Endothelial cell of umbilical vein (primary cell): ENCODE results near the gene KCNK1. TPM values are rescaled to one million over a fixed set of nuclear protein-coding genes. Genes with fewer than 3 reads are reported as not detected.

Source experiments
- BruUV-seq: library from RNA; stranded (reverse); fragments of 400-500 nt; replicated peaks from 2 replicates; lab custom pipeline; 2021; lab: Mats Ljungman, UMichigan
- CTCF ChIA-PET: fragments of 300-600, 350-600 bp; sonication (Branson Sonifier 250); formaldehyde crosslinking; loops from one replicate; lab custom pipeline; 2021; ENCODE audit warnings: antibody characterized with exemption, inconsistent platforms; lab: Charles Lee
- POLR2A ChIA-PET: fragments of 300-600, 350-600 bp; sonication (Branson Sonifier 250); formaldehyde crosslinking; loops from one replicate; lab custom pipeline; 2021; ENCODE audit warnings: antibody characterized with exemption, inconsistent platforms; lab: Charles Lee
- DNase-seq: peaks from one replicate; pipeline ENCODE4 v3.0.0-alpha.2; 2011; ENCODE audit warnings: low read depth, low spot score
- FAIRE-seq: peaks from 2 replicates; lab custom pipeline; 2011; peaks lifted over from hg19 to GRCh38; lab: Jason Lieb, UNC
- H2AFZ ChIP-seq: 2 replicates; pipeline ENCODE4 v1.6.0; 2012; ENCODE audit warnings: low read depth, low read length, control low read depth, inconsistent platforms
- H3K27ac ChIP-seq: 2 replicates; pipeline ENCODE4 v1.5.1; 2011; ENCODE audit warnings: low read depth, mild to moderate bottlenecking, control low read depth, low read length, moderate library complexity; ENCODE audit not compliant: insufficient read depth
- H3K27me3 ChIP-seq, 2 experiments: 2 replicates each; pipeline versions ENCODE4 v1.6.0 to v1.6.1; 2011; ENCODE audit warnings: low read length in 2 of 2, mixed read lengths in 1 of 2; ENCODE audit not compliant: control insufficient read depth in 2 of 2, insufficient read depth in 2 of 2
- H3K36me3 ChIP-seq, 2 experiments: 2 replicates in 1 of 2; 3 replicates in 1 of 2; pipeline ENCODE4 v1.5.1; 2011; ENCODE audit warnings: low read length in 2 of 2, mild to moderate bottlenecking in 1 of 2, moderate library complexity in 1 of 2; ENCODE audit not compliant: control insufficient read depth in 2 of 2, insufficient read depth in 2 of 2; ENCODE audit errors: extremely low read depth in 1 of 2
- H3K4me1 ChIP-seq: 3 replicates; pipeline ENCODE4 v1.5.1; 2011; ENCODE audit warnings: mild to moderate bottlenecking, low read length; ENCODE audit not compliant: control insufficient read depth, insufficient read depth; ENCODE audit errors: extremely low read depth
- H3K4me2 ChIP-seq: 2 replicates; pipeline ENCODE4 v1.6.1; 2011; ENCODE audit warnings: low read length, control low read depth, mixed read lengths; ENCODE audit not compliant: insufficient read depth
- H3K4me3 ChIP-seq, 3 experiments: fragments of 200-600 bp in 1 of 3; sonication (generic), shearing (Covaris generic) in 1 of 3; replicated peaks in 1 of 3; 2 replicates each; pipeline ENCODE4 v1.5.1; 2011 to 2016; ENCODE audit warnings: control low read depth in 3 of 3, low read length in 3 of 3, mild to moderate bottlenecking in 2 of 3, inconsistent platforms in 1 of 3, low read depth in 1 of 3, moderate library complexity in 1 of 3; ENCODE audit not compliant: insufficient read depth in 1 of 3
- H3K79me2 ChIP-seq: 2 replicates; pipeline ENCODE4 v1.6.0; 2012; ENCODE audit warnings: low read length, inconsistent platforms; ENCODE audit not compliant: control insufficient read depth, insufficient read depth
- H3K9ac ChIP-seq: replicated peaks from 2 replicates; pipeline ENCODE3; 2011; ENCODE audit warnings: low read length, control low read depth; ENCODE audit not compliant: insufficient read depth; ENCODE audit errors: extremely low read depth
- H3K9me1 ChIP-seq: replicated peaks from 3 replicates; pipeline ENCODE4 v1.6.0; 2011; ENCODE audit warnings: mild to moderate bottlenecking, low read length; ENCODE audit not compliant: control insufficient read depth, insufficient read depth; ENCODE audit errors: extremely low read depth
- H3K9me3 ChIP-seq: replicated peaks from 2 replicates; pipeline ENCODE4 v1.5.1; 2012; ENCODE audit warnings: low read length, inconsistent platforms; ENCODE audit not compliant: control insufficient read depth, insufficient read depth
- H4K20me1 ChIP-seq: replicated peaks from 2 replicates; pipeline ENCODE3; 2011; ENCODE audit warnings: mild to moderate bottlenecking, low read length; ENCODE audit not compliant: control insufficient read depth, insufficient read depth; ENCODE audit errors: extremely low read depth
- CTCF ChIP-seq, 2 donors: IDR thresholded peaks; 1 replicate in 1 of 2; 2 replicates in 1 of 2; pipeline ENCODE4 v1.5.1; 2011; ENCODE audit warnings: low read length in 2 of 2, mild to moderate bottlenecking in 2 of 2, moderate library complexity in 2 of 2, control low read depth in 1 of 2, inconsistent platforms in 1 of 2, low read depth in 1 of 2; ENCODE audit not compliant: insufficient read depth in 1 of 2; ENCODE audit errors: extremely low read depth in 1 of 2
- EZH2 ChIP-seq: IDR thresholded peaks from 2 replicates; pipeline ENCODE4 v1.6.1; 2012; ENCODE audit warnings: borderline replicate concordance, low read depth, mild to moderate bottlenecking, moderate library complexity, low read length, inconsistent platforms; ENCODE audit not compliant: severe bottlenecking
- FOS ChIP-seq: IDR thresholded peaks from 2 replicates; pipeline ENCODE4 v1.6.1; 2011; ENCODE audit warnings: mild to moderate bottlenecking, low read length, moderate library complexity, borderline replicate concordance; ENCODE audit not compliant: insufficient read depth
- GATA2 ChIP-seq: IDR thresholded peaks from 2 replicates; pipeline ENCODE4 v1.7.0; 2011; ENCODE audit warnings: low read depth, mild to moderate bottlenecking, moderate library complexity, mixed read lengths, low read length; ENCODE audit not compliant: insufficient read length, insufficient read depth
- JUN ChIP-seq: IDR thresholded peaks from 2 replicates; pipeline ENCODE4 v1.6.1; 2011; ENCODE audit warnings: borderline replicate concordance, low read depth; ENCODE audit not compliant: insufficient read length, insufficient read depth
- MAX ChIP-seq: IDR thresholded peaks from 2 replicates; pipeline ENCODE4 v1.6.1; 2011; ENCODE audit not compliant: insufficient read depth, insufficient read length
- MYC ChIP-seq: IDR thresholded peaks from one replicate; pipeline ENCODE4 v1.6.1; 2011; ENCODE audit warnings: mild to moderate bottlenecking, low read depth, low read length
- POLR2A ChIP-seq: IDR thresholded peaks from 2 replicates; pipeline ENCODE4 v1.6.1; 2012; ENCODE audit warnings: low read depth, mild to moderate bottlenecking, control low read depth, low read length
- POLR2AphosphoS5 ChIP-seq: IDR thresholded peaks from 2 replicates; pipeline ENCODE4 v1.6.1; 2012; ENCODE audit warnings: low read depth, mild to moderate bottlenecking, control low read depth, low read length, moderate library complexity; ENCODE audit not compliant: insufficient read depth
- dilution Hi-C: fragments of 300-500 bp; cut with MboI; formaldehyde crosslinking; loops from one replicate; pipeline ENCODE4 v1.15.0; 2019; ENCODE audit warnings: low sequenced_read_pairs; ENCODE audit not compliant: extremely low pct_ligation_motif_present
- intact Hi-C: fragments of 100-400 bp; cut with micrococcal nuclease; formaldehyde crosslinking; loops from one replicate; pipeline ENCODE4 v1.10.0; 2022
- polyA plus RNA-seq, 4 experiments: library from polyadenylated mRNA; depleted of rRNA in 3 of 4; stranded (reverse) in 3 of 4; unstranded in 1 of 4; fragments of >200 nt; gene quantifications; 2 replicates each; pipeline versions ENCODE4 v1.2.1 to v1.2.3, GENCODE V29; 2011 to 2012; ENCODE audit warnings: missing spikeins in 1 of 4
- total RNA-seq: library from RNA; stranded (reverse); gene quantifications from 2 replicates; pipeline ENCODE4 v1.2.3, GENCODE V29; 2021

The KCNK1 gene
- total and polyA plus RNA-seq, 2 donors (not counting 3 experiments of a cell fraction or from before 2014, with no cell fraction given): 0.83 to 2.8 TPM

GRCh38 chr1:233614743-233615521 lies 1.0 kb downstream of the KCNK1 start:
- no peak for TF ChIP-seq FOS
- no peak for TF ChIP-seq MYC
- TF ChIP-seq JUN: no peak
- no peak for TF ChIP-seq POLR2A
- TF ChIP-seq CTCF (IDR thresholded peaks at IDR 0.05; ENCODE audit: extremely low read depth in 1 of 2, insufficient read depth in 1 of 2, low read depth in 1 of 2, low read length in 2 of 2): no peak
- no peak for TF ChIP-seq EZH2
- no peak for TF ChIP-seq GATA2
- no peak for TF ChIP-seq POLR2AphosphoS5
- no peak for TF ChIP-seq MAX
- no peak for DNase-seq
- ChIA-PET CTCF (no interaction called here), POLR2A (no interaction called here)
- Histone ChIP-seq H3K9me3 (no peaks in the 10 kb centered on the region), H3K36me3 (no peaks in the 10 kb centered on the region), H3K4me3 (no peak overlapping the region), H4K20me1 (no peaks in the 10 kb centered on the region), H2AFZ (no peak overlapping the region), H3K4me1 (peaks cover 5% of the 10 kb centered on the region), H3K9ac (no peak overlapping the region), H3K79me2 (no peaks in the 10 kb centered on the region), H3K27ac (no peak overlapping the region), H3K9me1 (no peaks in the 10 kb centered on the region), H3K4me2 (no peak overlapping the region), H3K27me3 (peaks cover 3 to 10% of the 10 kb centered on the region in 2 experiments)
- TSS peak; percentile 37 for BruUV-seq
- FAIRE-seq: no peak
- intact Hi-C loops (no loop called here), dilution Hi-C loops (no loop called here)
